Esophagus muscularis mucosa (tissue), 3 donors: ENCODE results near the gene SAMD4A.
"Not testable (repeated sequence)": the region's sequence is repeated elsewhere in the genome, so short reads cannot be mapped to it uniquely, and the experiment has no call there.

Experiments used
- EP300 ChIP-seq: sonication (generic); formaldehyde crosslinking; IDR thresholded peaks from one replicate; pipeline ENCODE4 v1.6.1; 2017; ENCODE audit warnings: antibody characterized with exemption
- TF ChIP-seq, protein P1 (sequence below), 3 experiments: fragments of 200-600 bp in 2 of 3; fragments of 450-650 bp in 1 of 3; sonication (generic) in 2 of 3; IDR thresholded peaks; one replicate each; pipeline ENCODE4 v1.5.1; 2017 to 2019; ENCODE audit warnings: antibody characterized with exemption in 3 of 3, mild to moderate bottlenecking in 2 of 3, moderate library complexity in 1 of 3

DNA sequence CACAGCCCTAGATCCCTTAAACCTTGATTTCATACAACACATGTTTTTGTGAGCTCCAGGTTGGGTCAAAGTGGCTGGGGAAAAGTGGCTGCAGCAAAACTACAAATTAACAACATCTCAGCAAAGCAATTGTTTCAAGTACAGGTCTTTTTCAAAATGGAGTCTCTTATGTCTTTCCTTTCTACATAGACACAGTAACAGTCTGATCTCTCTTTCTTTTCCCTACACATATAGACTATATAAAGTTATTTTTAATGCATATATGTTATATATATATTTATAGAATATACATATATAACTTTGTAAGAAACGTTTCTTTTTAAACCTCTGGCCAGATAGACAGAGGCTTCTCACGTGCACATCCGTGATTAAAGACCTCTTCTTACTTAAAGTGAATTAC, 186.5 kb downstream of the SAMD4A start:
- TF ChIP-seq, protein P1, sequence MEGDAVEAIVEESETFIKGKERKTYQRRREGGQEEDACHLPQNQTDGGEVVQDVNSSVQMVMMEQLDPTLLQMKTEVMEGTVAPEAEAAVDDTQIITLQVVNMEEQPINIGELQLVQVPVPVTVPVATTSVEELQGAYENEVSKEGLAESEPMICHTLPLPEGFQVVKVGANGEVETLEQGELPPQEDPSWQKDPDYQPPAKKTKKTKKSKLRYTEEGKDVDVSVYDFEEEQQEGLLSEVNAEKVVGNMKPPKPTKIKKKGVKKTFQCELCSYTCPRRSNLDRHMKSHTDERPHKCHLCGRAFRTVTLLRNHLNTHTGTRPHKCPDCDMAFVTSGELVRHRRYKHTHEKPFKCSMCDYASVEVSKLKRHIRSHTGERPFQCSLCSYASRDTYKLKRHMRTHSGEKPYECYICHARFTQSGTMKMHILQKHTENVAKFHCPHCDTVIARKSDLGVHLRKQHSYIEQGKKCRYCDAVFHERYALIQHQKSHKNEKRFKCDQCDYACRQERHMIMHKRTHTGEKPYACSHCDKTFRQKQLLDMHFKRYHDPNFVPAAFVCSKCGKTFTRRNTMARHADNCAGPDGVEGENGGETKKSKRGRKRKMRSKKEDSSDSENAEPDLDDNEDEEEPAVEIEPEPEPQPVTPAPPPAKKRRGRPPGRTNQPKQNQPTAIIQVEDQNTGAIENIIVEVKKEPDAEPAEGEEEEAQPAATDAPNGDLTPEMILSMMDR (IDR thresholded peaks at IDR 0.05), result not testable (repeated sequence)
- not testable (repeated sequence) for TF ChIP-seq EP300
